Myocyte (in vitro differentiated cells): ENCODE data around the gene EMILIN2. TPM values are rescaled to one million over a fixed set of nuclear protein-coding genes. Genes with fewer than 3 reads are reported as not detected.
"Not testable (repeated sequence)": the region's sequence is repeated elsewhere in the genome, so short reads cannot be mapped to it uniquely, and the experiment has no call there.

Experiments used
- DNase-seq: peaks from one replicate; pipeline ENCODE4 v3.0.0-alpha.2; 2012; ENCODE audit warnings: low read depth
- total RNA-seq: library from RNA; depleted of rRNA; stranded (reverse); fragments of >200 nt; gene quantifications from 2 replicates; pipeline ENCODE4 v1.2.3, GENCODE V29; 2014

EMILIN2 gene
- total RNA-seq, 1 donor from 2014 or later: 1.6 TPM

- no peak for DNase-seq
Measured at GRCh38 chr18:2843146-2843545, 3.7 kb upstream of the EMILIN2 start.

DNA sequence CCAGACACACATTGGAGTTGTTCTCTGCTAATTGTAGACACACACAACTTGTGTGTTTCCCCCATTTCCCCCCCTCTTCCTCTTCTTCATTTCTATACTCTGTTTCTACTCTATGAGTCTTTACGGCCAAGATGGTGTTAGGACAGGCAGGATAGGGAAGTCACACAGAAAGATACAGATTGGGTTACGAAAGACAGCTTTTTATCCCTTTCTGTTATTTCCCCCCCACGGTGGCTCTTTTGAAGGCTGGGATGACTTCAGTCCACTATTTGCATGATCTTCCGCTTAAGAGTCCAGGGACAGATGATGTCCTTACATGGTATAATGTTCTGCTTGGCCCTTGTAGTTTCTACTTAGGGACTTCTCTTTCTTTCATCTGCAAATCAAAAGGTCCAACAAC lies 1.6 kb upstream of the EMILIN2 start:
- no peak for DNase-seq

GRCh38 chr18:2847317-2848246 lies 776 bp downstream of the EMILIN2 start:
- peak; percentile 14 for DNase-seq

DNA sequence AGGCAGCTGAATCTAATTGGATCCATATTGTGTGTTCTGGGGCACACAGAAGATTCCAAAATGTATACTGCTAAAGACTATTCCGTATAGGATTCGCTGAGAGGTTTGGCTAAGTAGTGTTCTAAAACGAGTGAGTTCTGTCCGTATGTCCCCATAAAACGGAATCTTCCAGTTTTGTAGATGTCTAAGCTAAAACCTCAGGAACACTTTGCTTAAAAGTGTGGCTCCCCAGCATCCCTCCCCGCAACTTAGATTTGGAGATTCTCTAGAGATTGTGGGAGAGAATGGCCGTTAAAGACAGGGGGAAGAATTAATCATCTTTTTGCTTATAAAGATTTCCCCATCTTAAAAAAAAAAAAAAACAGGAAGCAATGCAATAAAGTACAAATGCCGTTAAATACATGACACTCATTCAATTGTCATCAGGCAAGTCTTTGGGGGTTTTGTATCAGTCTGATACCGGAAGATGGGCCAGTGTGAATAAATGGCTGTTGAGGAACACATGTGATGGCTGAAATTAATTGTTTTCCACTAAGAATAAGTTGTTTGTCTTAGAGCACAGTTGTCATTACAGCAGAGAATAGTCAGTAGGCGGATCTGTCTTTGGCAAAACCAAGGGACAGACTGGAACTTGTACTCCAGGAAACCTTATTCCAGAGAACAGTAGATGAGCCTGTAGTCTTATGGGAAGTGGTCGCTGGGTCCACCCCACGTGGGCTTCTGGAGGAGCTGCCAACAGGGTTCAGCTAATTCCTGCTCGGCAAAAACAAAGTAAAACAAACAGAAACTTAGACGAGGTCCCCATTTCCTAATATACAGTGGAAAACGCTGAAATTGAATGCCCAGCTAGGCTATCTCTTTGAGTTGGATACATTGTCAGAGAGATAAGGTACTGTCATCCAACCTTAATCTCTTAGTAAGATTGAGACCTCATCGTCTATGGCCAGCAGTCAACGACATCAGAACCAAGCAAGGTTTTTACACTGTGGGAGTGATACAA lies 1.7 kb downstream of the EMILIN2 start:
- no peak for DNase-seq

GRCh38 chr18:2850816-2851215 lies 4.0 kb downstream of the EMILIN2 start:
- DNase-seq: no peak

DNA sequence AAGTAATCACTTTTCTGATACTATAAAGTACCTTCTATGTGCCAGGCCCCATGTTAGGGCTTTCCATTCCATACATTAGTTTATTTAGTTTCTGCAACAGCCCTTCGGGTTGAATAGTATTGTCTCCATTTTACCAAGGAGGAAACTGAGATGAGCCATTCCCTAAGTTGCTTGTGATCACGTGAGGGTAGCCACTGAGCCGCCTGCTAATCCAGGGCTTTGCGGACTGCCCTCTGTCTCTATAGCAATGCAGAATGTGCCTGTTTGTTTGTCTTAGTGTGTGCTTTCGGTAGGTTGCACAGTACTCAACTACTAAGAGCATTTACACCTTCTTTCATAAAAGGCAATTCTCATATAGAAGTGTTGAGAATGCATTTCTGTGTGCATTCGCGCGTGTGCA lies 5.0 kb downstream of the EMILIN2 start:
- DNase-seq: no peak

DNA sequence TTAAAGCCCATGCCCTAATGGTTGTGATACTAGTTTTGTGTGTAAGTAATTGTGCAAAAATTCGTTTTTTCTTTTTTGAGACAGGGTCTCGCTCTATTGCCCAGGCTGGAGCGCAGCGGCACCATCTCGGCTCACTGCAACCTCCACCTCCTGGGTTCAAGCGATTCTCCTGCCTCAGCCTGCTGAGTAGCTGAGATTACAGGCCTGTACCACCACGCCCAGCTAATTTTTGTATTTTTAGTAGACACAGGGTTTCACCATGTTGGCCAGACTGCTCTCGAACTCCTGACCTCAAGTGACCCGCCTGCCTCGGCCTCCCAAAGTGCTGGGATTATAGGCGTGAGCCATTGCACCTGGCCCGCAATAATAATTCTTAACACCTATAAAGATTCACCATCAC lies 5.7 kb downstream of the EMILIN2 start:
- DNase-seq: not testable (repeated sequence)

DNA sequence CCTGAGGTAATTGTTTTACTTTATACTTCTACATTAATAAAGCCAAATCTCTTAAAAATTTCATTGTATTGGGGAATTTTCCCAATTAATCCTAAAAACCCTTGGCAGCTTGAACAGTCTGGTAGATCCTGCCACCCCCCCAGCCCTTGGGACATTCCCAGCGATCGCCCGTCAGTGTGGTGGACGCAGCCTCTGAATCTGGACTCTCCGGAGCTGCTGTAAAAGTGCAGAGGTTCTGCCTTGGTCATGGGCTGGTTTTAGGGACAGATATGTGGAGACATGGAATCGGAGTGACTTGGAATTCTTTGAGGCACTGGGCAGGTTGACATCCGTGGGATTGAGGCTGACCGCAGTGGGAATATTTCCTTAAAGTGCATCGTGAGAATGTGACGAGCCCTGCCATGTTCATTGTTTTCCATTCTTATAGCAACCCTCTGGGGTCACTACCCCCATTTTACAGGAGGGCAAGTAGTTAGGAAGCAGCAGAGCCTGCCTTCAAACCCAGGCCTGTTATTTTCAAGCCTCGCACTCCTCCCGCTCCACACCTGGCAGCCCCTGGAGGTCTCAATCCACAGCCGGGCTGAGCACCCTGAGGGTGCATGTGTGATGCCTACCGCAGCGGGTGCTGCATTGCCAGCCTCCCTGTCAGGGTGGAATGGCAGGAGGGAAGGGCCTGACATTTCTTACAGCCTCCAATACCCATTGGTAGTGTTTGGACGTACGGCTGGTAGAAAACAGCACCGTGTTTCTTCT lies 6.5 kb downstream of the EMILIN2 start:
- peak; percentile 7 for DNase-seq

GRCh38 chr18:2853926-2854664 lies 7.3 kb downstream of the EMILIN2 start:
- peak; percentile 62 for DNase-seq

DNA sequence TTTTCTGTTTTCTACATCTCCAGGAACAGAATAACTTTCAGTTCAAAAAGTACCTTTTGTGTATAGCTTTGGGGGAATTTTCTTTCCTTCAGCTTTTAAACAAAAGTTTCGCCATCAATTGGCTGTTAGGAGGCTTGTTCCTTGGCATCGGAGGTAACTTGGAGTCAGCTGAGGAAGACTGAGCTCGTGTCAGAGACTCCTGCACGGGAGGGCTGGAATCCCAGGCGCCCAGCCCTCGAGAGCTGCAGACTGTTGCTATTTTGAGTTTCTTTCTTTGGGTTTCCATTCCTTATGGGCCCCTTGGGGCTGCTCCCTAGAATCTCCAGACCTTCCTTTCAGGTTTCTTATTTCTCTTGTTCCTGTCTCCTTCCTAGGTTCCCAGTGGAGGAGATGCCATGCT lies 8.1 kb downstream of the EMILIN2 start:
- DNase-seq: peak; percentile 15

- no peak for DNase-seq
Measured at GRCh38 chr18:2855560-2856350, 8.9 kb downstream of the EMILIN2 start.

DNA sequence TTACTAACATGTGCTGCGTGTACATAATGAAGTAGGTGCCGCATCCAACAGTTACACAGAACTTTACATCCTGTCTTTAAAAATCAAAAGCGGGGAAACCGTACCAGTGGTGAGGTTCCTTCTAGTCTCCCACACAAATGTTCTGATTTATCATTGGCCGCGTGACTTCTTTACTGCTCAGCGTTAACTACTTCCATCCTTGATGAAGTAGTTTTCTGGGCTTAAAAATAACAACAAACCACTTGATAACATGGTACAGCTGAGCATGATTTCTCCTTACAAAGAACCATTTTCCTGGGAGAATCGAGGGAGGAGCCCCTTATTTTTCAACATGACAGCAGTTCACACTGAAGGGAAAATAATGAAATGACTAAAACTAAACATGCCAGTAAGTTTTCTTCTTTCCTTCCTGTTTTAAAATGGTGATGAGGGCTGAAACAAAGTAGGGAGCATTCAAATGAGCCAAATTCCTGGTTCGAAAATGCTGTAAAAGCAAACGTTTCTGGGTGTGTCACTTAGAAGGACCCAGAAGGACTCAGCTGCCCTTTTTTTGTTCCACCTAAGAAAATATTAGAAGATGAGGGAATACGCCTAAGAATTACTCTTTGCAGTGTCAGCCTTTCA lies 9.9 kb downstream of the EMILIN2 start:
- DNase-seq: no peak

- DNase-seq: peak; percentile 41
Measured at GRCh38 chr18:2857491-2858131, 10.8 kb downstream of the EMILIN2 start.

DNA sequence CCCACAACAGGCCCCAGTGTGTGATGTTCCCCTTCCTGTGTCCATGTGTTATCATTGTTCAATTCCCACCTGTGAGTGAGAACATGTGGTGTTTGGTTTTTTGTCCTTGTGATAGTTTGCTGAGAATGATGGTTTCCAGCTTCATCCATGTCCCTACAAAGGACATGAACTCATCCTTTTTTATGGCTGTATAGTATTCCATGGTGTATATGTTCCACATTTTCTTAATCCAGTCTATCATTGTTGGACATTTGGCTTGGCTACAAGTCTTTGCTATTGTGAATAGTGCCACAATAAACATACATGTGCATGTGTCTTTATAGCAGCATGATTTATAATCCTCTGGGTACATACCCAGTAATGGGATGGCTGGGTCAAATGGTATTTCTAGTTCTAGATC lies 13.6 kb downstream of the EMILIN2 start:
- DNase-seq: not testable (repeated sequence)

DNA sequence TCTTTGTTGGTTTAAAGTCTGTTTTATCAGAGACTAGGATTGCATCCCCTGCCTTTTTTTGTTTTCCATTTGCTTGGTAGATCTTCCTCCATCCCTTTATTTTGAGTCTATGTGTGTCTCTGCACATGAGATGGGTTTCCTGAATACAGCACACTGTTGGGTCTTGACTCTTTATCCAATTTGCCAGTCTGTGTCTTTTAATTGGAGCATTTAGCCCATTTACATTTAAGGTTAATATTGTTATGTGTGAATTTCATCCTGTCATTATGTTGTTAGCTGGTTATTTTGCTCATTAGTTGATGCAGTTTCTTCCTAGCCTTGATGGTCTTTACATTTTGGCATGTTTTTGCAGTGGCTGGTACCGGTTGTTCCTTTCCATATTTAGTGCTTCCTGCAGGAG lies 17.2 kb downstream of the EMILIN2 start:
- DNase-seq: not testable (repeated sequence)

DNA sequence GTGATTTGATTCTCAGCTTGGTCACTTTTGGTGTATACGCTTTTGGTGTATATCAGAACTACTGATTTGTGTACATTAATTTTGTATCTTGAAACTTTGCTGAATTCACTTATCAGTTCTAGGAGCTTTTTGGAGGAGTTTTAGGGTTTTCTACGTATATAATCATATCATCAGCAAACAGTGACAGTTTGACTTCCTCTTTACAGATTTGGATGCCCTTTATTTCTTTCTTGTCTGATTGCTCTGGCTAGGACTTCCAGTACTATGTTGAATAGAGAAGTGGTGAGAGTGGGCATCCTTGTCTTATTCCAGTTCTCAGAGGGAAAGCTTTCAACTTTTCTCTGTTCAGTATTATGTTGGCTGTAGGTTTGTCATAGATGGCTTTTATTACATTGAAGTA lies 19.7 kb downstream of the EMILIN2 start:
- DNase-seq: not testable (repeated sequence)

GRCh38 chr18:2869207-2869606 lies 22.4 kb downstream of the EMILIN2 start:
- DNase-seq: no peak

DNA sequence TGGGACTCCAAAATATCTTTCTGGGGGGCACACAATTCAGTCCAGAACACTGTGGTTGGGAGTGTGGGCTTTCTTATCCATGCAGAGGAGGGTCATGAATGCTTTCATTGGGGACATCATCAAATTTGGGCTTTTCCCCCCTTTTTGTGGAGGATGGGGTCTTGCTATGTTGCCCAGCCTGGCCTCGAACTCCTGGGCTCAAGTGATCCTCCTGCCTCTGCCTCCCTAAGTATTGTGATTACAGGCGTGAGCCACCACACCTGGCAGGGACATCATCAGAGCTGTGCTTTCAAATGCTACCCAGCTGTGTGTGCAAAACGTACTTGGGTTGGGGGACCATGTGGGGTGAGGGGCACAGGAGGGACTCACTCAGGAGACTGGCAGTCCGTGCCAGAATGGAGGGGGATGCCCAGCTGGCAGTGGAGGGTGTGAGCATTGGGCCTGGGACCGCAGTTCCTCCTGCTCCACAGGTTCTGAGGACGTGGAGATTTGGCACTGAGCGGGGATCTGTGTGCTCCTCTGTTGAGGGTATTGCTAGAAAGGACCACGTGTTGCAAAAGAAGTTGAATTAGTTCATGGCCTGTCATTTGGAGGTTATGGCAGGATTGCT lies 24.4 kb downstream of the EMILIN2 start:
- no peak for DNase-seq
